NCI-H2107 treated with DMSO at 0.1 percent for 48 hours (cell line): ENCODE data around the gene MACROD2.

Experiments used
- DNase-seq: peaks from one replicate; lab custom pipeline; 2025; ENCODE audit not compliant: unreplicated experiment; lab: John Stamatoyannopoulos, UW

Gene MACROD2

DNA sequence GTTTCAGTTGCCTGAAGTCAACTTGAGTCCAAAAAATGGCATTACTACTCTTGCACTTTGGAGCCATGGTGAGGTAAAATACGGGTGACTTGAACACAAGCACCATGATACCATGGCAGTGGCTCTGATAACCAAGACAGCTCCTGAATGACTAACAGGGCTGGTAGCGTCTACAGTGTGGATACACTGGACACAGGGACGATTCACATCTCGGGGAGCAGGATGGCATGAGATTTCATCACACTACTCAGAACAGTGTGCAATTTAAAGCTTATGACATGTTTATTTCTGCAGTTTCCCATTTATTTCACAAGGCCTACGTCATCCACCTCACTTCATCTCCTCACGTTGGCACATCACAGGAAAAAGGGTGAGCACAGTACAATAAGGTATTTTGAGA, 1627.1 kb downstream of the MACROD2 start:
- DNase-seq: no peak

DNA sequence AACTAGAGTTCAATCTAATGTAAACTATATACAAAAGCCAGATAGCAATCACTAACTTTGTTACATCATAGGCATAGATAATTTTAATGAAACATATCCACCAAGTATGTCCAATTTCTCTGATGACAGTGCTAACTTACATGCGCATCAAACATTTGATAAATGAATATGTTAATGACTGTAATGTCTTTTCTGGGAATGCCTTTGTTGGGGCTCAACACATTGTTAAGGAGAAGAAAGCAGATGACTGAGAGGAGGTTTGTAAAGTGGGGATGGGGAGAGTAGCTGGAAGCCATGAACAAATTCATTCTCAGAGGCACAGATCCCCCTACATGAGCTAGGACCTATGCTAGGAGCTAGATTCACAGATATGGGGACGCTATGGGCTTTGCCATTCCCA, 1627.9 kb downstream of the MACROD2 start:
- no peak for DNase-seq

DNA sequence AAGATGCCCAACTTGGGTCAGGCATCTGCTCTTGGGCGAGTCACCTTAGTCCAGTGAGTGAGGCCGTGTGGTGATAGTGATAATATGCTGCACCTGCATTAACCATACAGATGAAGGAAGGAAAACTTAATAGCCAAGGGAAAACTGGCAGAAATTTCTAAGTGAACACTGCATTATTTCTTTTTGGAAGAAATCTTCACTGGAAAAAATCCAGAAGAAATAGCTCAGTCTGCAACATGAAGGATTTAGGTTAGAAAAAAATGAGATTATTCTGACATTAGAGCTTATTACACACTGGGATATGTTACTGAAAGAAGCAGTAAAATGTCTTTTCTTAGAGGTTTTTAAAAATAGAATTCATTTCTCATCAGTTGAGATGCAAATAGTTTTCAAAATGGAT, 1630.7 kb downstream of the MACROD2 start:
- no peak for DNase-seq

DNA sequence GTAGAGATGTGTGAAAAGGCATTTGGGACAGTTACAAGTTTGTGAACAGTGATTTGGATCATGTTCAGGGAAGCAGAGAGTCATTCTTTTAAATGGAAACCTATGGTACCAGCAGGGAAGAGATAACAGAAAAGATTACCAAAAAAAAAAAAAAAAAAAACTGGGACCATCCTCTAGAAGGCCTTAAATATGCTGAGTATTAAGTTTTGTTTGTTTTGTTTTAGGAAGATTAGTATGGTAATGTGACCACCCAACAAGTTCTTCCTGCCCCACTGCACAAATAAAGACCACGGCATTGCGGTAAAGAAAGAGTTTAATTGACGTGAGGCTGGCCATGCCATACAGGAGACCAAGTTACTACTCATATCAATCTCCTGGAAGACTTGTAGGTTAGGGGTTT, 1631.8 kb downstream of the MACROD2 start:
- DNase-seq: no peak

DNA sequence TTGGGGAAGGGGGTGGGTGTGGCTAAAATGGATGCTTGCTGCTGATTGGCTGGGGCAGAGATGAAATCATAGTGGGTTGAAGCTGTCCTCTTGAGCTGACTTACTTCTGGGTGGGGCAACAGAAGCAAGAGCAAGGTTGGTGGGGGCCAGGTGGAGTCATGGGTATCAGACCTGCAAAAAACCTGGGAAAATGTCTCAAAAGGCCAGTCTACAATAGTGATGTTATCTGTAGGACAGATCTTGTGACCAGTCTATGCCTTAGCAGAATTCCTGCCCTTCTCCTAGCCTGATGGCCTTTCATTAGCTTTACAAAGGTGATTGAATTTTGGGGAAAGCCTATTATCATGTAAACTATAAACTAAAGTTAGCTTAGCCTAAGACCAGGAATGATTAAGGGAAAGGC, 1632.2 kb downstream of the MACROD2 start:
- no peak for DNase-seq

DNA sequence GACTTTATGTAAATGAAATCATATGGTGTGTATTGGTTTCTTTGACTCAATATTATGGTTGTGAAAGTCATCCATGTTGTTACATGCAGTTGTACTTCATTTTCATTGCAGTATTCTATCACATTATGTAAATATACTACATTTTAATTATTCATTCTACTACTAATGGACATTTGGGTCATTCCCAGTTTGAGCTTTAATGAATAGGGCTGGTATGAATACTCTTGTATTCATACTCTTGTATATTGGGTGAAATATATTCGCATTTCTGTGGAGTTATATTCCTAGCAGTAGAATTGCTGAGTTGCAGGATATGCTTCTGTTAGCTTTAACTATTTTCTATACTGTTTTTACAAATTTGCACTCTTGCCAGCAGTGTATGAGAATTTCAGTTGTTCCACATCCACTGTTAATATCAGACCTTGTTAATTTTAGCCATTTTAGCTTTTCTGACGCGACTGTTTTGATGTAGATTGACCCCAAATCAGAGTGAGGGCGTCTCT, 1633.6 kb downstream of the MACROD2 start:
- no peak for DNase-seq

DNA sequence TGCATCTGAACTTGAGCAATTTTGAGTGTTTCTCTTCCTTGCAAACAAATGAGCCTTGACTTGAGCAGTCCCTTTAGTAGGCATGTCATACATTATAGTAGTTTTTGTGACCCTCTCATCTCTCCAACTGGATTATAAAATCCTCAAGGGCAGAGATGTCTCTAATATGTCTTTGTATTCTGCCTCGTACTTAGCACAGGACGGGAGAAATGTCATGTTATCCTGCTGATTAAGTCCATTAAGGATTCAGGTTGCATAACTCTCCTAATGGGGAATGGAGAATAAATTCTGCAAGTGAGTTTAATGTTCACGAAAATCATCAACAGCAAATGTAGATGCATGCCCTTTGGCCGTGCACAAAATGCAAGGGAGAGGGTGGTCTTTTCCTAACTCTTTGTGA, 1635.0 kb downstream of the MACROD2 start:
- DNase-seq: no peak

DNA sequence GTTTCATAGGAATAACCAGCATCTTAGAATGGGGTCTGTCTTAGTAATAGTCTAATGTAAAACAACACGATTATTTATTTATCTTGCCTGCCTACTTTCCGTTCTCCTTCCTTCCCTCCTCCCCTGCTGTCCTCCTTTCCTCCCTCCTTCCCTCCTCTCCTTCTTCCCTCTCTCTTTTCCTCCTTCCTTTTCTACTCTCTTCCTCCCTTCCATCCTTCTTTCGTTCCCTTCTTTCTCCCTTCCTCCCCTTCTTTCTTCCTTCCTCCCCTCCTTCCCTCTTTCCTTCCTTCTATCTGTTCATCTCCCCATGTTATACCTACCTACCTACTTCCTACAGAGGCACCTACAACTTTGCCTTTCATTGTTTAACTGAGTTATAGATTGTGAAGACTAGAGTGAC, 1637.4 kb downstream of the MACROD2 start:
- DNase-seq: no peak

DNA sequence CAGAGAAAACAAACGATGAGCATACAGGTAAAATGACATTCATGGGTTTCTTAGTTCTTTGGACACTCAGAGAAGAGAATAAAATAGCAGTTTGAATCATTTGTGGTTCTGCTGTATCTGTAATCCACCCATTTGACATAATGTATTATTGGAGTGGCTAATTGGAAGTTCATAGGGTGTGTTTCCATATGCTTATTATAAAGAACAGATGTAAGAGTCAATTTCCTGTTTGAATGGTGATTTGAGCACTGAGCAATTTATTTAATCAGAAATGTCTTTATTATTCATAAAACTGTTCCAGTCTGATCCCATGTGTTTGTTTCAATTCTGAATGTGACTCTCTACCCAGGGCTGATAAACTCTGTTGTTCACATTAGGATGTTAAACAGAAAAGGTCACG, 1638.8 kb downstream of the MACROD2 start:
- DNase-seq: no peak

DNA sequence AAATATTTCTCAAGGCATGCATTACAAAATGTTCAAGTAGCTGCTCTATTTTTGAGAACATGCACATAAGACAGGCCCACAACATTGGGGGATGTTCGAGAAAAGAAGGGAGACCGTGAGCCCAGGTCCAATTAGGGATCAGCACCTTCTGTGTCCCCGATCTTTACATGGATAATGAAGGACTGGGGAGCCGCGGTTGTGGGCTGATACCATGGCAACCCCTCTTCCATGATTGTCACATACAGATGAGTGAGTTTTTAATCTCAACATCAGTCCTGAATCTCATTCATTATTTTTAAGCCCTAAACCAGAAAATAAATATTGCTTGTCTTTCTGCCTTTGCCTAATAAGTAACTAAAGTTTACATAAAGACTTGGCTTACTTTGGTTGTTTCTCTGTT, 1642.2 kb downstream of the MACROD2 start:
- DNase-seq: no peak

DNA sequence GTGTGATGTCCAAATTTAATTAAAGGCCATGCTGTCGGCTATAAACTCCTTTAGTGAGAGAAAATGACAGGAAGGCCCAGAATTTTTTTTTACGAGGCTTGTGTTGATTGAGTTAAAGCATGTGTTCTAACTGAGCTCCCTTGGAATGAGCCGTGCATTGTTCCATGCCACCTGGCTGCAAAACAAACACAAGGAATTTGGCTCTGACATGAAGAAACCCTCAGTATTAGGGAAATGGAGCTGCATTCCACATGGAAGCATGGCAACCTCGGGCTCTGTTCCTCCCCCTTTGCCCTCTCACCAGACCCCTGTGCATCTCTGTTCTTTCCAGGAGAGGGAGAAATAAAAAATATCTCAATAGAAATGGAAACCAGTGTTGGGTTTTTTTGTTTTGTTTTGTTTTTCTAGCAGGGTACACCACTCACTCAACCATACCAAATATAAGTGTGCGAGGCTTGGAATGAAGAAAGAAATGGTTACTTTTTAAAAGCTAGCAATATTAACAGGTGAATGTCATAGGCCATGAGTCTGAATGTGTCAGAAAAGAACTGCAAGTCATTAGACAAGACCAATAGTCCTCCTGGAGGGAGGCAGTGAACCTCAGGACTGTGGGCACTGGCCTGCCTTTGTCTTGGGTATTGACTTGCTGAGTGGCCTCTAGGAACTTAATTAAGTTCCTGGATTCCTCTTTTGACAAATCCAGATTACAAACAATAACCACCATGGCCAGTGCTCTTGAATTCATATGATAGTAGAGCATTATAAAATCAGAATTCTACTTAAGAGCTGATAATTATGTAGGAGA, 1642.8 kb downstream of the MACROD2 start:
- no peak for DNase-seq

DNA sequence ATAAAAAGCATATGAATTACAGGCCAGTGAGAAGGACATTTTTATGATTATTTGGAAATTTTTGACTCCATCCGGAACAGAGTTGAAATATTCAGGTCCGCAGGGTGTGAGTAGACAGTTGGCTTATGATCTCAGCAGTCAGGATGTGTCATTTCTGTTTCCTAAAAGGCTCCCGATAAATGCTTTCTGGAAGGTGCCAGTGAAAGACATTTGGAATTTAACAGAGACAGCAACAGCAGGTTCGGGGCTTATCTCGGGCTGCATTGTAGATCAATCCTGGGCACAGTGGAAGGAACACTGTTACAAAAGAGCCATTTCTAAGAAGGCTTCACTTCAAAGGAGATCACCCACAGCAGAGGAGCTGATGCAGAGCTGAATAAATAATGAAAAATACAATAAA, 1643.5 kb downstream of the MACROD2 start:
- DNase-seq: no peak

DNA sequence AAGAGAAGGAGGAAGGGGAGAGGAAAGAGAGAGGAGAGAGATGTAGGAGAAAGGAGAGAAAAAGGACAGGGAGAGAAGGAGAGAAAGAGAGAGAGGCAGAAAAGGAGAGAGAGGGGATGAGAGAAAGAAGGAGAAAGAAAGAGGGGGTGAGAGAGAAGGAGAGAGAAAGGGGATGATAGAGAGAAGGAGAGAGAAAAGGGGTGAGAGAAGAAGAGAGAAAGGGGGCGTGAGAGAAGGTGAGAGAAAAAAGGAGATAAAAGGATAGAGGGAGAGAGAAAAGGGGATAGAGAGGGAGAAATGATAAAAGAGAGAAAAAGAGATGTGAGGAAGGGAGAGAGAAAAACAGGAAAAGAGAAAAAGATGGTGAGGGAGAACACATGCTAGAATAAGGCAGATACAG, 1644.5 kb downstream of the MACROD2 start:
- DNase-seq: no peak

DNA sequence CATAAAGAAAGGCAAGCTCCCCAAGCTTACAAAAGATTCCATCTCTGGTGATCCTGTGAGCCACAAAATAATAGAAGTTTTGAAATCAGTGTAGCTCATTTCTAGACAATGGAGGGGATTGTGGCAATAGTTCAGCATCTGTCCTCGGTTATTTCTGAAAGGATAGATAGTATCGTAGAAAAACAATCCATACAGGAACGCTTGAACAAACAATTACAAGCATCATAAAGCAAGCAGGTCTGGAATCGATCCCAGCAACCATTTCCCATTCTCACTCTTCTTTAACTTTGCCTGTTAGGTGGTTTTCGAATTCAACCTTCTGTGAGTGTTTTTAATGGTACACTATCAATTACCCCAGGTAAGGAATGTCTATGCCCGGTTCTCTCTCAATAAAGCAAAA, 1646.8 kb downstream of the MACROD2 start:
- no peak for DNase-seq

DNA sequence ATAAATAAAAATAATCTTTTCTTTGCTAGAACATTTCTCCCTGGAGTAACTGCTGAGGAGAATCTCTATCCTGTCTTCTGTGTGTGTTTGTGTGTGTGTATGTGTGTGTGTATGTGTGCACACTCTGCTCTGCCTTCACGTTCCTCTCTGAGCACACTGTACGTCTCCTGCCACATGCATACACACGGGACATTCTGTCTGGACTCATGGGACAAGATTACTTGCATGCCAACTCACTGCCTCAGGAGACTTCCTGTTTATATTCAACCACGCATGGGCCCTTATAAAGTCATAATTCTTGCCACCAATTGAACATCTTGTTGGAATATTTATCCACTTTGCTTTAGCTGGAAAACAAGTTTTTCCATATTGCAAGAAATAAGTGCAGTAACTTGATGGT, 1647.4 kb downstream of the MACROD2 start:
- no peak for DNase-seq

DNA sequence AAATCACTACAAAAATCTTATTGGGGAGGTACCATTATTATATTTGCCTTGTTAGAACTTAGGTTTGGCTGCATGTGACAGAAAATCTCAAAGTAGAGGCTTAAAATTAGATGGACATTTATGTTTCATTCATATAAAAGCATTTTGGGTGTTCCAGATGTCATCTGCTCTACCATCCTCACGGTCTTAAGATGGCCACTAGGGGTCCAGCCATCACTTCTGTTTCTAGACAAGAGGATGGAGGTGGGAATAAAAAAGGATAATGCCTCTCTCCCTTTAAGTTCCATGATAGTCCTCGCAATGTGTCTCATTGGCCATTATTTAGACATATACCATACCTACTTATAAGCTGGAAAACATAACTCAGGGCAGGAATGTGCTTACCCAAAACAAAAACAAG, 1648.4 kb downstream of the MACROD2 start:
- no peak for DNase-seq

DNA sequence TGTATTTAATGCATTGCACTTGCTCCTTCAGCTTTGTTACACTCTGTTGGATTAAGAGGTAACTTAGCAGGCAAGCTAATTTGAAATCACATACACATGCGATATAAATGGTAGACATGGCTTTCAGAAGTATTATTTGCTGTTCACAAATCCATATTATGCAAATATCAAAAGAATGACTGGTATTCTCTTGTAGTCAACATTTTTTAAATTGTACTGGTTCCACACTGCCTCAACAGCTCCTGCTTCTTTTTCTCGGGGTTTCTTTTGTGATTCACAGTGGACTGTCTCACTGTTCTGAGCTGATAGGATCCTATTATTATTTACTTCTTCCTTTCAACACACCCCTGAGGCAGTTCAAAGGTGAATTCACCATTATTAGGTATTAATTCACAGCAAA, 1650.5 kb downstream of the MACROD2 start:
- DNase-seq: no peak

DNA sequence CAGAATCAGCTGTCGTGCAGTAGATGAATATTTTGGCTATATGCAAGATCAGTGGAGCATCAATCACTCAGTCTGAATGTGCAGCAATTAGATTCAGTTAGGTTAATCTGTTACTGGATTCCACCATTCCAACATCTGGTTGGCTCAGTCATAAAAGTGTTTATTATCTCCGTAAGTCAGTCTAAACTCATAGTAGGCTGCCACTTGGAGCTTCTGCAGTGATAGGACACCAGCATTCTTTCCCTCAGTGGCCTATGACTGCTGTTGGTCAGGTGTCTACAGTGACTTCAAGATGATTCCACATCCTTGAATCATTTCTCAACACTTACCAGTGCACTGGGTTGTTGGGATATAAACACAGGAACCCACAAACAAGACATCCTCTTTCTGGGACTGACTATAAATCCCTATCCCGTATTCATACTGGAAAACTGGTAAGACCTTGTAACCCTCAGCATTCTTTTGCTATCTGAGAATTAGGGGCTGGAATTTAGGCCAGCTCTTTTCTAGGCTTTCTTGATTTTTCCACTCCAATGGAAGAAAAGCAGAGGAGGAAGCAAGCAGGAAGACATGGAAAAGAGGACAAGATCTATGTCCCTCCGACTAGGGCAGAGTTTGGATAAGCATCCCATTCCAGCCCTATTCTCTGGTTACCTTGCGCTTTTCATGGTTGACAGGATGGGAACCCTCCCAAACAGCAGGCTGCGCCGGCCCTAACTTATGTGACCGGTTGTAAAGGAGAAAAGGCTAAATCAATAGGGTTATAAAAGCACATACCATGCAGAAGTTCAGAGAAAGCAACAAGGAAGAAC, 1658.3 kb downstream of the MACROD2 start:
- DNase-seq: no peak

DNA sequence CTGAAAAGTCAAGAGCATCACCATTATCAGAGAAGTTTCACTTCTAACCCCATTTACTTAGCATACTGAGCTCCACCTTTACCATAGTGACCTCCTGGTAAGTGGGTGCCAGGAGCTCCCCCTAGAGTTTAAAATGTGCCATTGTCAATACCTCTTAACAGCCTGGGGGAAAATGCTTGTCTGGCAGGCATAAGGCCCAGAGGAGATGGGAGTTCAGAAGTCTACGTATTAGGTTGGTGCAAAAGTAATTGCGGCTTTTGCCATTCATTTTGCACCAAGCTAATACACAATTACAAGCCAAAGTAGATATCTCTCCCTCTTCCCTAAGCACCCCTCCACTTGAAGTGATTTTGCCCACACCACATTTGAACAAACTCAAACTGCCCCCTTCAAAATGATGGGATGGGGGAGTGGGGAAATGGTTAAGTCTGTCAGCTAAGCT, 1658.9 kb downstream of the MACROD2 start:
- no peak for DNase-seq

DNA sequence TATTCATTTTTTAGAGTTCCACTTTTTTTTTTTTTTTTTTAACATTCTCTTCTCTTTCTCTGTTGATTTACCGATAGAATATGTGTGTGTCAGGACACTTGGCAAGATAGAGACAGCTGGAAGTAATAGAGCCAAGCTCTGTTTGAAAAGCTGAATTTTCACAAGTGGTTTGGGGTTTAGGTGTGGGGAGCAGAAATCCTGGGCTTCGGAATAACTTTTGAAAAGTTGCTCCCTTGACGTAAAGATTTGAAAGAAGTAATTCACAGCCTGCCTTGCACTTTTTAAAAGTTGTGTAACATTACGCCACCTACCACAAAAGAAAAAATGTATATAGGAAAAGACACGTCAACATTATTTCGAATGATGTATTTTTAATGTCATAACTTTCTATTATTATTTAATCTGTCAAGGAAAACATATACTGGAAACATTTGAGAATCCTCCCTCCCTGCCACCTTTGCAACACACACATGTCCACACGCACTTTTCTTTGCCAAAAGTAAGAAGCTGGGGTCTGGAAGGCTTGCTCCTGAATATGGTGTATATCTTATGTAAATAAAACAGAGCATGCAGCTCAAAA, 1660.1 kb downstream of the MACROD2 start:
- DNase-seq: no peak

DNA sequence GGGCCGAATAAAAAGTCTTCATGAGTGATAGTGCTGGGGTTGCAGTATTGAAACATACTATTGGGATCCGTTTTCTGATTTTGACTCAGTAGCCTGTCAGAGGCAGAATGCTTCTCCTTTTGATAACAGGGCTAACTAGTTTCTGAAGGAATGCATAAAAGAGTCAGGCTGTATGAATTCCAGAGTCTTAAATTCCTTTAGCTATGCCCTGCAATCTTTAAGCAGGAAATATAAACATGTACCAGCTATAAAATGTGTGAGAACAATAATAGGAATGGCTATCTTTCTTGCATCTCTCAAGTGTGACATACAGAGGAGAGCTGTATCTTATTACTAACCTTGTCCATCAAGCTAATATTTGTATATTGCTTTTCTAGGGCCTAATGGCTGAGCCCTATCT, 1660.8 kb downstream of the MACROD2 start:
- no peak for DNase-seq

DNA sequence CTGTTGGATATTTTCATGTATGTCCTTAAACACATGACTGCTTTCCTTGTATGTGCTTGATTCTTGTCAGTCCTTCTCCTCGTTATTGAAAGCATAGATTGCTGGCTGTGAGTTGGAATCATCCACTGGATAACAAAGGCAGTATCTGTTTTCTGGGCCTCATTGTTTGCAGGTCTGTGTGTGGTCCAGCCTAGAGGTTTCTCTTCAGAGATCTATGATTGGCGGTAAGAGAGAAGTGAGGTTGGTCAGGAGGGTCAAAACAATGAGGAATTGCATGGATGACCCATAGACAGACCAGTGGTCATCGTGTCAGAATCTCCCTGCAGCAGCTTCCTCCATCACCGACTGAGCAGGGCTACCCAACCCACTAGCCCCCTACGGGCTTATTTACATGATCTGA, 1663.0 kb downstream of the MACROD2 start:
- no peak for DNase-seq
